Smooth muscle cell (in vitro differentiated cells): ENCODE data around the gene VENTX. TPM values are rescaled to one million over a fixed set of nuclear protein-coding genes. Genes with fewer than 3 reads are reported as not detected.

Experiments
- DNase-seq: peaks from one replicate; lab custom pipeline; 2025; ENCODE audit not compliant: unreplicated experiment; lab: John Stamatoyannopoulos, UW
- H2AFZ ChIP-seq: fragments of 200-600 bp; sonication (generic); 2 replicates; pipeline ENCODE4 v1.6.0; 2016; ENCODE audit warnings: antibody characterized with exemption, low read depth, mild to moderate bottlenecking
- H3F3A ChIP-seq: fragments of 200-600 bp; sonication (generic); 2 replicates; pipeline ENCODE4 v1.6.0; 2017; ENCODE audit warnings: antibody characterized with exemption, low read depth
- H3K27ac ChIP-seq: fragments of 200-600 bp; sonication (generic); 2 replicates; pipeline ENCODE4 v1.5.1; 2016; ENCODE audit warnings: low read depth, mild to moderate bottlenecking
- H3K27me3 ChIP-seq: fragments of 200-600 bp; sonication (generic); 2 replicates; pipeline ENCODE4 v1.6.1; 2016; ENCODE audit warnings: low read depth, mild to moderate bottlenecking
- H3K36me3 ChIP-seq: fragments of 200-600 bp; sonication (generic); 2 replicates; pipeline ENCODE4 v1.5.1; 2016; ENCODE audit warnings: low read depth
- H3K4me1 ChIP-seq: fragments of 200-600 bp; sonication (generic); 2 replicates; pipeline ENCODE4 v1.5.1; 2016; ENCODE audit warnings: low read depth
- H3K4me2 ChIP-seq: fragments of 200-600 bp; sonication (generic); 2 replicates; pipeline ENCODE4 v1.6.0; 2016; ENCODE audit warnings: mild to moderate bottlenecking
- H3K4me3 ChIP-seq: fragments of 200-600 bp; sonication (generic); 2 replicates; pipeline ENCODE4 v1.5.1; 2016; ENCODE audit warnings: mild to moderate bottlenecking
- H3K79me2 ChIP-seq: fragments of 200-600 bp; sonication (generic); 2 replicates; pipeline ENCODE4 v1.6.0; 2016; ENCODE audit warnings: low read depth, mild to moderate bottlenecking
- H3K9ac ChIP-seq: fragments of 200-600 bp; sonication (generic); 2 replicates; pipeline ENCODE4 v1.6.0; 2016; ENCODE audit warnings: low read depth
- H3K9me3 ChIP-seq: fragments of 200-600 bp; sonication (generic); replicated peaks from 2 replicates; pipeline ENCODE4 v1.5.1; 2016; ENCODE audit warnings: low read depth
- H4K20me1 ChIP-seq: fragments of 200-600 bp; sonication (generic); 2 replicates; pipeline ENCODE4 v1.6.0; 2016; ENCODE audit warnings: low read depth
- WGBS: methylation state at CpG from one replicate; pipeline ENCODE4 v1.1.7; 2016; ENCODE audit warnings: low lambda C conversion rate; 5-methylcytosine and 5-hydroxymethylcytosine counted together
- polyA plus RNA-seq: library from polyadenylated mRNA; unstranded; fragments of >200 nt; fragmentation: Nextera tagmentation; extraction: Ambion mirVana; gene quantifications from 2 replicates; pipeline ENCODE4 v1.2.1, GENCODE V29; 2016
- total RNA-seq: library from RNA; depleted of rRNA; stranded (reverse); fragments of >200 nt; gene quantifications from 2 replicates; pipeline ENCODE4 v1.2.3, GENCODE V29; 2014
- TF ChIP-seq, protein P1 (sequence below): fragments of 200-600 bp; sonication (generic); IDR thresholded peaks from 2 replicates; pipeline ENCODE4 v1.5.1; 2017; ENCODE audit warnings: borderline replicate concordance, mild to moderate bottlenecking, antibody characterized with exemption; ENCODE audit not compliant: insufficient read depth, poor library complexity, severe bottlenecking

Gene VENTX
- total and polyA plus RNA-seq, 2 experiments from 2014 or later = not detected

DNA sequence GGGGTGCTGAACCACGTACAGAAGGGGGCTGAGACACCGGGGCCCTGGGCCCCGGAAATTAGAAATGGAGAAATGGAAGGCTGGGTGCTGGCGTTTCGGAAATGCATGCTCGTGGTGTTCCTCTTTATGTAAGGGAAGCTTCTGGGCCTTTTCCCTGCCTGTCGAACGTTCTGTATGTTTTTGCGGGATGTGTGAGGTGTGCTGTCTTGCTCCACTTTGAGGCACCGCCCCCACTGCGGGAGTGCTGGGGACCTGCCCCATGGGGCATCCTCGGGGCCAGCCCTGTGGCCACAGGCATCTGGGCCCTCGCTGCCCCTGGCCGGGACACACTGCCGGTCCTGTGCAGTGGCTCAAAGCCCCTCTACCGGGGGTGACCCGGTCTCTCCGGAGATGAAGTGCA is 1.7 kb upstream of the VENTX start:
- Histone ChIP-seq H3K36me3 (no peaks in the 10 kb centered on the region), H3F3A (no peaks in the 10 kb centered on the region), H3K27ac (no peak overlapping the region), H3K27me3 (peaks cover 88% of the 10 kb centered on the region), H4K20me1 (no peaks in the 10 kb centered on the region), H3K4me1 (peaks cover 23% of the 10 kb centered on the region), H3K4me3 (no peak overlapping the region), H3K9ac (no peak overlapping the region), H3K9me3 (no peaks in the 10 kb centered on the region), H3K4me2 (peak overlapping the region; percentile 82), H2AFZ (no peak overlapping the region), H3K79me2 (no peaks in the 10 kb centered on the region)
- 7% methylated on average over 16 of the region's 18 CpGs for WGBS
- TF ChIP-seq, protein P1, sequence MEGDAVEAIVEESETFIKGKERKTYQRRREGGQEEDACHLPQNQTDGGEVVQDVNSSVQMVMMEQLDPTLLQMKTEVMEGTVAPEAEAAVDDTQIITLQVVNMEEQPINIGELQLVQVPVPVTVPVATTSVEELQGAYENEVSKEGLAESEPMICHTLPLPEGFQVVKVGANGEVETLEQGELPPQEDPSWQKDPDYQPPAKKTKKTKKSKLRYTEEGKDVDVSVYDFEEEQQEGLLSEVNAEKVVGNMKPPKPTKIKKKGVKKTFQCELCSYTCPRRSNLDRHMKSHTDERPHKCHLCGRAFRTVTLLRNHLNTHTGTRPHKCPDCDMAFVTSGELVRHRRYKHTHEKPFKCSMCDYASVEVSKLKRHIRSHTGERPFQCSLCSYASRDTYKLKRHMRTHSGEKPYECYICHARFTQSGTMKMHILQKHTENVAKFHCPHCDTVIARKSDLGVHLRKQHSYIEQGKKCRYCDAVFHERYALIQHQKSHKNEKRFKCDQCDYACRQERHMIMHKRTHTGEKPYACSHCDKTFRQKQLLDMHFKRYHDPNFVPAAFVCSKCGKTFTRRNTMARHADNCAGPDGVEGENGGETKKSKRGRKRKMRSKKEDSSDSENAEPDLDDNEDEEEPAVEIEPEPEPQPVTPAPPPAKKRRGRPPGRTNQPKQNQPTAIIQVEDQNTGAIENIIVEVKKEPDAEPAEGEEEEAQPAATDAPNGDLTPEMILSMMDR = no peak
- DNase-seq = no peak

DNA sequence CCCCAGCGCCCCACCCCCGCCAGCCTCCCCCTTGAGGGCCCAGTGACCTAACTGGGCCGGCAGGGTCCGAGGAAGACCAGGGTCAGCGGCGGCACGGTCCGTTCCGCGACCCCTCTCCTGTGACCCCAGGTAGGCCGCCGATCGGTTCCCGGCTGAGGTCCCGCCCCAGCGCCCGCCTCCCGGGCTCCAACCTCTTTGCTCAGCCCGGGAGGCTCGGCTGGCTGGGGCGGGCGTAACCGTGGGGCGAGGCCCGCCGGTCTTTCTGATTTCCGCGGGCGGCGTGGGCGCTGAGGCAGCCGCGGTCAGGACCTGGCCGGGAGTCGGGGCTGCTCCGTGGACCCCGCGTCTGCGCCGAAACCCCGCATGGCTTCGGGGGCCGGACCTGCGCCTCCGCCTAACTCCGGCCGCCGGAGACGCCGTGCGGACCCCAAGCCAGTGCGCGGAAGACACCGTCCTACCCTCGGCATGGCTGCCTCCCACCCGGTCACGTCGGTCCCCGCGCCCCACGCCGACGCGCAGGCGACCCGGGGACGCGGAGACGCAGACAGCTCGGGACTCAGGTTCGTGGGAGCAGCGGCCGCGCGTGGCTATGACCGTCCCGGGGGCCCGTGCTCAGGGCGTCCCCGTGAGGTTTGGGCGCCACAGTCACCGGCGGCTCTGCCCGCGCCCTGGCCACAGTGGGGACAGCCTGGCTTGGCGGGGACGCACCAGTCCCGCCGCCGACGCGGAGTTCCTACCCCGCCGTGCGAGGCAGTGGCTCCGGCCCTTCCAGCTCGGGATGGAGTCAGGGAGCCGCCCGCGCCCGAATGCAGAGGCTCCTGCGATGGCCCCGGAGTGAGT is 1.0 kb upstream of the VENTX start:
- no peak overlapping the region for H3K9ac ChIP-seq
- TF ChIP-seq, protein P1 = no peak
- H3K27ac ChIP-seq = no peak overlapping the region
- 1% methylated on average over 87 of the region's 103 CpGs for WGBS
- H3K9me3 ChIP-seq = no peaks in the 10 kb centered on the region
- H3F3A ChIP-seq = no peaks in the 10 kb centered on the region
- peaks cover 81% of the 10 kb centered on the region for H3K27me3 ChIP-seq
- no peak overlapping the region for H2AFZ ChIP-seq
- H3K4me1 ChIP-seq = peaks cover 23% of the 10 kb centered on the region
- no peaks in the 10 kb centered on the region for H3K36me3 ChIP-seq
- no peaks in the 10 kb centered on the region for H4K20me1 ChIP-seq
- H3K79me2 ChIP-seq = no peaks in the 10 kb centered on the region
- peak overlapping the region; percentile 35 for H3K4me3 ChIP-seq
- no peak for DNase-seq
- H3K4me2 ChIP-seq = peak overlapping the region; percentile 82

DNA sequence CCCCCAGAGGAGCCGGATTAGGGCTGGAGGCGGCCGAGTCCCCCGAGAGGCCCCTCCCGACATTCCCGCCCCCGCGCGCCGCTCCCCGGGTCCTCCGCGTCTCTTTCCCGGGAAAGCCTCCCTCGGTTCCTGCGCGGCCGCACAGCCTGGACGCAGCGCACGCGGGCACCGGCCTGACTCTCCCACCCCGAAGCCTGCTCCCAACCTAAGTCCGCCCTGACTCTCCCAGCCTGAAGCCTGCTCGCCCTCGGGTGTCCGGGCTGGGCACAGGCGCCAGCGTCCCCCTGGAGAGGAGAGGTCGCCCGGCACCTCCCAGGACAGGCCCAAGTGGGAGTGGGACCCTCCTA is 441 bp upstream of the VENTX start:
- H3K4me2 ChIP-seq = peak overlapping the region; percentile 82
- no peaks in the 10 kb centered on the region for H3F3A ChIP-seq
- no peak overlapping the region for H3K4me3 ChIP-seq
- H3K9ac ChIP-seq = no peak overlapping the region
- peaks cover 75% of the 10 kb centered on the region for H3K27me3 ChIP-seq
- no peak overlapping the region for H3K27ac ChIP-seq
- H3K79me2 ChIP-seq = no peaks in the 10 kb centered on the region
- H3K9me3 ChIP-seq = no peaks in the 10 kb centered on the region
- no peaks in the 10 kb centered on the region for H4K20me1 ChIP-seq
- H2AFZ ChIP-seq = no peak overlapping the region
- DNase-seq = no peak
- peaks cover 23% of the 10 kb centered on the region for H3K4me1 ChIP-seq
- H3K36me3 ChIP-seq = no peaks in the 10 kb centered on the region
- TF ChIP-seq, protein P1 = no peak
- under 1% methylated on average over 14 of the region's 32 CpGs for WGBS

DNA sequence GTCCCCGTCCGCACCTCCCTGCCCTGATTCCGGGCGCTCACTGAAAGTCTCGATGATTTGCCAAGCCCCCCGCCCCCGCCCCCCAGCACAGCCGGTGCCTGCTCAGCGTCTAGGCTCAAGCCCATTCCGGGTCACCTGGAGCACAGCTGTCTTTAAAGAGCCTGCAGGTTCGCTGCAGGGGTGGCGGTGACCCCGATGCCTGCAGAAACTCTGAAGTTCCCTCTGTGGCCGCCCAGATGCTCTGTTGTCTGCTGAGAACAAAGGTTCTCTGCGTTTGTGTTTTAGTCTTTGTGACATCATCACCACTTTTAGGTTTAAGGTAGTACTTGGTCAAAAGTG is 780 bp downstream of the VENTX start:
- no peak overlapping the region for H2AFZ ChIP-seq
- no peak overlapping the region for H3K27ac ChIP-seq
- H3K4me1 ChIP-seq = peaks cover 23% of the 10 kb centered on the region
- no peaks in the 10 kb centered on the region for H3K9me3 ChIP-seq
- DNase-seq = no peak
- H3K4me2 ChIP-seq = no peak overlapping the region
- no peaks in the 10 kb centered on the region for H3F3A ChIP-seq
- TF ChIP-seq, protein P1 = no peak
- H3K9ac ChIP-seq = no peak overlapping the region
- H3K36me3 ChIP-seq = no peaks in the 10 kb centered on the region
- WGBS = 8% methylated on average over 14 of the region's 15 CpGs
- no peaks in the 10 kb centered on the region for H4K20me1 ChIP-seq
- no peak overlapping the region for H3K4me3 ChIP-seq
- H3K79me2 ChIP-seq = no peaks in the 10 kb centered on the region
- peaks cover 63% of the 10 kb centered on the region for H3K27me3 ChIP-seq
